HG03135 (cell line): ENCODE measurements around the gene PNMA8C.
"Not testable (repeated sequence)": the region's sequence is repeated elsewhere in the genome, so short reads cannot be mapped to it uniquely, and the experiment has no call there.

Source experiments
- ATAC-seq: cut with Tn5 transposase; IDR thresholded peaks from one replicate; pipeline ENCODE4 v1.9.1; 2021; ENCODE audit warnings: mild to moderate bottlenecking, moderate library complexity; ENCODE audit not compliant: unreplicated experiment

The PNMA8C gene

GRCh38 chr19:46447824-46448223 lies 19.1 kb upstream of the PNMA8C start:
- ATAC-seq = no peak

GRCh38 chr19:46447006-46447405 lies 18.3 kb upstream of the PNMA8C start:
- no peak for ATAC-seq

- no peak for ATAC-seq
These were observed 17.3 kb upstream of the PNMA8C start for GRCh38 chr19:46446021-46446420.

GRCh38 chr19:46442808-46443450 lies 14.2 kb upstream of the PNMA8C start:
- ATAC-seq = no peak

GRCh38 chr19:46441866-46442265 lies 13.1 kb upstream of the PNMA8C start:
- no peak for ATAC-seq

- not testable (repeated sequence) for ATAC-seq
These were observed 7.0 kb upstream of the PNMA8C start for GRCh38 chr19:46435689-46436088.

- no peak for ATAC-seq
These were observed 6.3 kb upstream of the PNMA8C start for GRCh38 chr19:46435009-46435408.

- not testable (repeated sequence) for ATAC-seq
These were observed 4.7 kb upstream of the PNMA8C start for GRCh38 chr19:46433470-46433869.

GRCh38 chr19:46431824-46432223 lies 3.1 kb upstream of the PNMA8C start:
- no peak for ATAC-seq

- no peak for ATAC-seq
These were observed 1.3 kb upstream of the PNMA8C start for GRCh38 chr19:46429999-46430398.

- ATAC-seq = no peak
These were observed 1.2 kb downstream of the PNMA8C start for GRCh38 chr19:46427518-46428045.

- no peak for ATAC-seq
These were observed 2.1 kb downstream of the PNMA8C start for GRCh38 chr19:46426506-46427162.

GRCh38 chr19:46426035-46426505 lies 2.7 kb downstream of the PNMA8C start:
- no peak for ATAC-seq

- no peak for ATAC-seq
These were observed 5.5 kb downstream of the PNMA8C start for GRCh38 chr19:46423188-46423587.

GRCh38 chr19:46422344-46422743 lies 6.4 kb downstream of the PNMA8C start:
- no peak for ATAC-seq

- no peak for ATAC-seq
These were observed 8.7 kb downstream of the PNMA8C start for GRCh38 chr19:46420056-46420455.

- not testable (repeated sequence) for ATAC-seq
These were observed 12.7 kb downstream of the PNMA8C start for GRCh38 chr19:46415804-46416709.

- ATAC-seq = not testable (repeated sequence)
These were observed 13.8 kb downstream of the PNMA8C start for GRCh38 chr19:46414899-46415298.

- no peak for ATAC-seq
These were observed 15.3 kb downstream of the PNMA8C start, which contains the start of gene CCDC8 for GRCh38 chr19:46413262-46414031. TSS of gene CCDC8 (minus strand) at chr19:46413564. CDS start at chr19:46412810, 754 bp downstream.

- no peak for ATAC-seq
These were observed 16.0 kb downstream of the PNMA8C start for GRCh38 chr19:46412650-46413261.
